Measurements from ENCODE around the gene RNF223. TPM values are rescaled to one million over a fixed set of nuclear protein-coding genes. Genes with fewer than 3 reads are reported as not detected.
"Not testable (repeated sequence)": the region's sequence is repeated elsewhere in the genome, so short reads cannot be mapped to it uniquely, and the experiment has no call there.

Gene RNF223
- polyA plus RNA-seq, 2 of the 4 experiments (the other 2 are of a cell fraction) = 0.08 TPM; not detected in 1

DNA sequence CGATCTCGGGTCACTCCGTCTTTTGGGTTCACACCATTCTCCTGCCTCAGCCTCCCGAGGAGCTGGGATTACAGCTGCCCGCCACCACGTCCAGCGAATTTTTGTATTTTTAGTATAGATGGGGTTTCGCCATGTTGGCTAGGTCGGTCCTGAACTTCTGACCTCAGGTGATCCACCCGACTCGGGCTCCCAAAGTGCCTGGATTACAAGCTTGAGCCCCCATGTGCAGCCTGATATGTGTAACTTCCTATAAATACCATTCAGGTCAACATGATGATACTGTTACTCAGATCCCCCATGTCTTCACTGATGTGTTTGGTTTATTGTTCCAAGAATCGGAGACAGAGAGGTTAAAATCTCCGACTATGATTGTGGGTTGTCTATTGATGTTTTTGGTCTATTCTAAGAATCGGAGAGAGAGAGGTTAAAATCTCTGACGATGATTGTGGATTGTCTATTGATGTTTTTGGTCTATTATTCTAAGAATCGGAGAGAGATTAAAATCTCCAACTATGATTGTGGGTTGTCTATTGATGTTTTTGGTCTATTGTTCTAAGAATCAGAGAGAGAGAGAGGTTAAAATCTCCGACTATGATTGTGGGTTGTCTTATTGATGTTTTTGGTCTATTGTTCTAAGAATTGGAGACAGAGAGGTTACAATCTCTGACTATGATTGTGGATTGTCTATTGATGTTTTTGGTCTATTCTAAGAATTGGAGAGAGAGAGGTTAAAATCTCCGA is 24.7 kb upstream of the RNF223 start (continued):
- no peak for TF ChIP-seq NPAS2 (CRISPR knock-in tag; IDR thresholded peaks at IDR 0.05; ENCODE audit: borderline replicate concordance)
- no peak for TF ChIP-seq TP53 (CRISPR knock-in tag; IDR thresholded peaks at IDR 0.05)
- TF ChIP-seq KDM5A (IDR thresholded peaks at IDR 0.05) = no peak
- no peak for TF ChIP-seq POLR2AphosphoS2 (conservative IDR thresholded peaks at IDR 0.05; ENCODE audit: low read length)
- no peak for TF ChIP-seq BHLHE40 (IDR thresholded peaks at IDR 0.05; ENCODE audit: low read depth, low read length)
- no peak for TF ChIP-seq EHF (CRISPR knock-in tag; IDR thresholded peaks at IDR 0.05)
- TF ChIP-seq EP300 (IDR thresholded peaks at IDR 0.05) = no peak

GRCh38 chr1:1096136-1096535 is 22.0 kb upstream of the RNF223 start:
- ATAC-seq; H3K27ac ChIP-seq; H3K4me3 ChIP-seq; DNase-seq (ENCODE audit: low read depth in 1 of 2, low spot score in 1 of 2); POLR2A ChIA-PET; H3K4me2 ChIP-seq; H3K9me3 ChIP-seq; FAIRE-seq; H3K4me1 ChIP-seq: not testable (repeated sequence)
- CTCF ChIA-PET = interaction anchor here (1.3 kb wide), 1 partner anchor 11 kb away, joined by 3 read pairs; no protein-coding TSS in a partner anchor
- 90% methylated on average over 5 of the region's 5 CpGs for WGBS (ENCODE audit: missing lambda C conversion rate)

GRCh38 chr1:1094981-1095380 is 20.9 kb upstream of the RNF223 start:
- FAIRE-seq (no peak), ATAC-seq (no peak), DNase-seq (ENCODE audit: low read depth in 1 of 2, low spot score in 1 of 2) (no peak)
- TF ChIP-seq RCOR1 (IDR thresholded peaks at IDR 0.05; ENCODE audit: low read depth, low read length) (no peak), HDAC2 (IDR thresholded peaks at IDR 0.05) (no peak), CBX8 (IDR thresholded peaks at IDR 0.05) (no peak), HOXA7 (CRISPR knock-in tag; IDR thresholded peaks at IDR 0.05) (no peak), FOXS1 (CRISPR knock-in tag; IDR thresholded peaks at IDR 0.05) (no peak), ESRRA (IDR thresholded peaks at IDR 0.05; ENCODE audit: borderline replicate concordance, low read length) (no peak), EHF (CRISPR knock-in tag; IDR thresholded peaks at IDR 0.05) (no peak), CTCF (IDR thresholded peaks at IDR 0.05) (no peak), POLR2A (IDR thresholded peaks at IDR 0.05; ENCODE audit: low read length) (no peak)
- TF ChIP-seq, protein P1, sequence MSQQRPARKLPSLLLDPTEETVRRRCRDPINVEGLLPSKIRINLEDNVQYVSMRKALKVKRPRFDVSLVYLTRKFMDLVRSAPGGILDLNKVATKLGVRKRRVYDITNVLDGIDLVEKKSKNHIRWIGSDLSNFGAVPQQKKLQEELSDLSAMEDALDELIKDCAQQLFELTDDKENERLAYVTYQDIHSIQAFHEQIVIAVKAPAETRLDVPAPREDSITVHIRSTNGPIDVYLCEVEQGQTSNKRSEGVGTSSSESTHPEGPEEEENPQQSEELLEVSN (IDR thresholded peaks at IDR 0.05; ENCODE audit: borderline replicate concordance, low read depth) = no peak
- ChIA-PET POLR2A (interaction anchor here (0.7 kb wide), 1 partner anchor 93 kb away, joined by 3 read pairs; no protein-coding TSS in a partner anchor), CTCF (interaction anchor here (1.4 kb wide), 1 partner anchor 31 kb away, joined by 4 read pairs; no protein-coding TSS in a partner anchor)
- WGBS (ENCODE audit: missing lambda C conversion rate) = 93% methylated on average over 7 of the region's 7 CpGs
- Histone ChIP-seq H3K4me2 (no peak overlapping the region), H3K27ac (no peak overlapping the region), H3K4me3 (no peak overlapping the region), H3K9me3 (no peaks in the 10 kb centered on the region), H3K4me1 (no peaks in the 10 kb centered on the region)

GRCh38 chr1:1093610-1093943 is 19.5 kb upstream of the RNF223 start:
- TF ChIP-seq CHD2 (IDR thresholded peaks at IDR 0.05; ENCODE audit: low read length, partially characterized antibody) = no peak
- TF ChIP-seq GATA3 (IDR thresholded peaks at IDR 0.05; ENCODE audit: borderline replicate concordance) = no peak
- TF ChIP-seq, protein P2, sequence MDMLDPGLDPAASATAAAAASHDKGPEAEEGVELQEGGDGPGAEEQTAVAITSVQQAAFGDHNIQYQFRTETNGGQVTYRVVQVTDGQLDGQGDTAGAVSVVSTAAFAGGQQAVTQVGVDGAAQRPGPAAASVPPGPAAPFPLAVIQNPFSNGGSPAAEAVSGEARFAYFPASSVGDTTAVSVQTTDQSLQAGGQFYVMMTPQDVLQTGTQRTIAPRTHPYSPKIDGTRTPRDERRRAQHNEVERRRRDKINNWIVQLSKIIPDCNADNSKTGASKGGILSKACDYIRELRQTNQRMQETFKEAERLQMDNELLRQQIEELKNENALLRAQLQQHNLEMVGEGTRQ (IDR thresholded peaks at IDR 0.05) = no peak
- no peak for TF ChIP-seq NPAS2 (CRISPR knock-in tag; IDR thresholded peaks at IDR 0.05; ENCODE audit: borderline replicate concordance)
- no peak for TF ChIP-seq POLR2A (IDR thresholded peaks at IDR 0.05; ENCODE audit: low read length)
- Histone ChIP-seq H3K27ac (no peak overlapping the region), H3K4me3 (no peak overlapping the region), H3K4me2 (no peak overlapping the region), H3K4me1 (no peaks in the 10 kb centered on the region), H3K9me3 (no peaks in the 10 kb centered on the region)
- ATAC-seq (no peak), DNase-seq (ENCODE audit: low read depth in 1 of 2, low spot score in 1 of 2) (no peak), FAIRE-seq (no peak)
- POLR2A ChIA-PET = no interaction called here
- 77% methylated on average over 10 of the region's 10 CpGs for WGBS (ENCODE audit: missing lambda C conversion rate)
- CTCF ChIA-PET = no interaction called here
